Gastrocnemius medialis (tissue), 4 donors: ENCODE data around the gene FGFR4. TPM values are rescaled to one million over a fixed set of nuclear protein-coding genes. Genes with fewer than 3 reads are reported as not detected.
A peak's percentile ranks its signal among the peaks of the same experiment; 100 is the strongest.

Experiments
- ATAC-seq, 2 donors: fragments of 150-250 bp; one replicate each; pipeline ENCODE4 v1.9.1; 2016
- DNase-seq, 2 donors: peaks; one replicate each; pipeline ENCODE4 v3.0.0-alpha.2; 2019
- H3K27ac ChIP-seq, 4 donors: fragments of 200-600 bp; sonication (generic); 1 replicate in 1 of 4; 2 replicates in 3 of 4; pipeline ENCODE4 v1.5.1; 2016 to 2018; ENCODE audit warnings: mild to moderate bottlenecking in 2 of 4, moderate library complexity in 1 of 4
- H3K27me3 ChIP-seq, 3 donors: fragments of 200-600 bp; sonication (generic) in 2 of 3; 1 replicate in 1 of 3; 2 replicates in 2 of 3; pipeline versions ENCODE4 v1.5.1 to v1.6.0; 2016 to 2019; ENCODE audit warnings: mild to moderate bottlenecking in 1 of 3, moderate library complexity in 1 of 3
- H3K36me3 ChIP-seq, 2 donors: fragments of 200-600 bp; sonication (generic) in 1 of 2; one replicate each; pipeline ENCODE4 v1.5.1; 2017 to 2018
- H3K4me1 ChIP-seq, 2 donors: fragments of 200-600 bp; sonication (generic) in 1 of 2; one replicate each; pipeline ENCODE4 v1.5.1; 2016 to 2017; ENCODE audit warnings: mild to moderate bottlenecking in 2 of 2
- H3K4me3 ChIP-seq, 4 donors: fragments of 200-600 bp; sonication (generic) in 3 of 4; 1 replicate in 1 of 4; 2 replicates in 3 of 4; pipeline ENCODE4 v1.5.1; 2016 to 2019; ENCODE audit warnings: mild to moderate bottlenecking in 2 of 4
- H3K9me3 ChIP-seq, 3 donors: fragments of 200-600 bp; sonication (generic) in 2 of 3; 1 replicate in 1 of 3; 2 replicates in 2 of 3; pipeline ENCODE4 v1.5.1; 2016 to 2019
- POLR2A ChIP-seq, 2 donors: fragments of 450-650 bp; IDR thresholded peaks; one replicate each; pipeline ENCODE4 v1.6.1; 2017; ENCODE audit warnings: antibody characterized with exemption in 2 of 2, mild to moderate bottlenecking in 2 of 2, moderate library complexity in 2 of 2
- in situ Hi-C, 4 donors: fragments of 200-750 bp; cut with MboI; loops; one replicate each; pipeline versions ENCODE4 v1.15.0 to v1.8.0; 2017; ENCODE audit warnings: low sequenced_read_pairs in 4 of 4
- intact Hi-C: fragments of 100-400 bp; cut with DNase I; formaldehyde crosslinking; loops from one replicate; pipeline ENCODE4 v1.15.1; 2023; ENCODE audit warnings: low total_unique reads
- total RNA-seq, 4 donors: library from RNA; depleted of rRNA; stranded (reverse); fragments of >200 nt; gene quantifications; one replicate each; pipeline versions ENCODE4 v1.1.0 to v1.2.3, GENCODE V29; 2016
- TF ChIP-seq, protein P1 (sequence below), 5 experiments: fragments of 450-650 bp in 3 of 5; fragments of 200-600 bp in 2 of 5; sonication (generic) in 2 of 5; IDR thresholded peaks in 4 of 5; conservative IDR thresholded peaks in 1 of 5; 1 replicate in 4 of 5; 2 replicates in 1 of 5; pipeline ENCODE4 v1.5.1; 2016 to 2019; ENCODE audit warnings: antibody characterized with exemption in 5 of 5, mild to moderate bottlenecking in 3 of 5, moderate library complexity in 3 of 5

FGFR4 gene
- total RNA-seq, 4 donors from 2014 or later: 0.56 to 5.0 (median 2.5) TPM

DNA sequence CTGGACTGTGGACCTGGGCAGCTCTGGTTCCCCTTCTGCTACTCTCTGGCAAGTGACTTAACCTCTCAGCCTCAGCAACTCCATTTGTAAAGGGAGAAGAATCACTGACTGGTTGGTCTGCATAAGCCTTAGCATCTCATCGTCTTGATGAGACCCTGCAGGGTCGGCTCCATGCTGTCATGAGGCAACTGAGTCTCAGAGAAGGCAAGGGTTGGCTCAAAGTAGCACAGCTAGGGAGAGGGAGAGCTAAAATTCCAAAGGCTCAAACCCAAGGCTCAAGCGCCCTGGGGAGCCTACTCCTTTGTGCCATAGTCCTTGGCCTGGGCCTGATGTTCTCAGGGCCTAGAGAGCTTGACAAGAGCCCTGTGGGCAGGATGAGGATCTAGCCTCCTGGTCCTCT lies 4.5 kb downstream of the FGFR4 start:
- Histone ChIP-seq H3K27ac (no peak overlapping the region), H3K9me3 (no peaks in the 10 kb centered on the region), H3K4me1 (peaks cover 0 to 16% of the 10 kb centered on the region in 2 donors), H3K36me3 (no peaks in the 10 kb centered on the region), H3K27me3 (peaks cover 21 to 25% (median 23%) of the 10 kb centered on the region in 3 donors), H3K4me3 (no peak overlapping the region)
- no peak for DNase-seq
- TF ChIP-seq, protein P1, sequence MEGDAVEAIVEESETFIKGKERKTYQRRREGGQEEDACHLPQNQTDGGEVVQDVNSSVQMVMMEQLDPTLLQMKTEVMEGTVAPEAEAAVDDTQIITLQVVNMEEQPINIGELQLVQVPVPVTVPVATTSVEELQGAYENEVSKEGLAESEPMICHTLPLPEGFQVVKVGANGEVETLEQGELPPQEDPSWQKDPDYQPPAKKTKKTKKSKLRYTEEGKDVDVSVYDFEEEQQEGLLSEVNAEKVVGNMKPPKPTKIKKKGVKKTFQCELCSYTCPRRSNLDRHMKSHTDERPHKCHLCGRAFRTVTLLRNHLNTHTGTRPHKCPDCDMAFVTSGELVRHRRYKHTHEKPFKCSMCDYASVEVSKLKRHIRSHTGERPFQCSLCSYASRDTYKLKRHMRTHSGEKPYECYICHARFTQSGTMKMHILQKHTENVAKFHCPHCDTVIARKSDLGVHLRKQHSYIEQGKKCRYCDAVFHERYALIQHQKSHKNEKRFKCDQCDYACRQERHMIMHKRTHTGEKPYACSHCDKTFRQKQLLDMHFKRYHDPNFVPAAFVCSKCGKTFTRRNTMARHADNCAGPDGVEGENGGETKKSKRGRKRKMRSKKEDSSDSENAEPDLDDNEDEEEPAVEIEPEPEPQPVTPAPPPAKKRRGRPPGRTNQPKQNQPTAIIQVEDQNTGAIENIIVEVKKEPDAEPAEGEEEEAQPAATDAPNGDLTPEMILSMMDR (IDR thresholded peaks at IDR 0.05 in 4 of 5, conservative IDR thresholded peaks at IDR 0.05 in 1 of 5): no peak
- TF ChIP-seq POLR2A (IDR thresholded peaks at IDR 0.05): no peak
- in situ Hi-C loops: no loop called here
- intact Hi-C loops: no loop called here
- ATAC-seq: no peak

DNA sequence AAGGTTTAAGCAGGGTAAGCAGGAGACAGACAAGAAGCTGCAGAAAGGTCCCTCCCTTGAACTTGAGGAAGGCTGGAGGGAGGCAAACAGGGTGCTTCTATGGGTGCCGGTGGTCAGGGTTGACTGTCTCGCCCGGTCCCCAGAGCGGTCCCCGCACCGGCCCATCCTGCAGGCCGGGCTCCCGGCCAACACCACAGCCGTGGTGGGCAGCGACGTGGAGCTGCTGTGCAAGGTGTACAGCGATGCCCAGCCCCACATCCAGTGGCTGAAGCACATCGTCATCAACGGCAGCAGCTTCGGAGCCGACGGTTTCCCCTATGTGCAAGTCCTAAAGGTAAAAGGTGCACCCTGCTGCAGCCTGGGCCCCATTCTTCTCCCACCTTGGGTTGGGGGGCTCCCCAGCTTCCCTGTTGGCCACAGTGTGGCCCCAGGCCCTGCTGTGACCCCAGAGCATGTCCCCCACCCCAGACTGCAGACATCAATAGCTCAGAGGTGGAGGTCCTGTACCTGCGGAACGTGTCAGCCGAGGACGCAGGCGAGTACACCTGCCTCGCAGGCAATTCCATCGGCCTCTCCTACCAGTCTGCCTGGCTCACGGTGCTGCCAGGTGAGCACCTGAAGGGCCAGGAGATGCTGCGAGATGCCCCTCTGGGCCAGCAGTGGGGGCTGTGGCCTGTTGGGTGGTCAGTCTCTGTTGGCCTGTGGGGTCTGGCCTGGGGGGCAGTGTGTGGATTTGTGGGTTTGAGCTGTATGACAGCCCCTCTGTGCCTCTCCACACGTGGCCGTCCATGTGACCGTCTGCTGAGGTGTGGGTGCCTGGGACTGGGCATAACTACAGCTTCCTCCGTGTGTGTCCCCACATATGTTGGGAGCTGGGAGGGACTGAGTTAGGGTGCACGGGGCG lies 5.7 kb downstream of the FGFR4 start:
- Histone ChIP-seq H3K36me3 (no peaks in the 10 kb centered on the region), H3K9me3 (no peaks in the 10 kb centered on the region), H3K4me1 (peaks cover 0 to 10% of the 10 kb centered on the region in 2 donors), H3K27me3 (peaks cover 15 to 19% (median 15%) of the 10 kb centered on the region in 3 donors), H3K27ac (no peak overlapping the region), H3K4me3 (no peak overlapping the region)
- TF ChIP-seq, protein P1 (IDR thresholded peaks at IDR 0.05 in 4 of 5, conservative IDR thresholded peaks at IDR 0.05 in 1 of 5): no peak
- no peak for TF ChIP-seq POLR2A (IDR thresholded peaks at IDR 0.05)
- in situ Hi-C loops (no loop called here), intact Hi-C loops (no loop called here)
- DNase-seq: no peak
- no peak for ATAC-seq

DNA sequence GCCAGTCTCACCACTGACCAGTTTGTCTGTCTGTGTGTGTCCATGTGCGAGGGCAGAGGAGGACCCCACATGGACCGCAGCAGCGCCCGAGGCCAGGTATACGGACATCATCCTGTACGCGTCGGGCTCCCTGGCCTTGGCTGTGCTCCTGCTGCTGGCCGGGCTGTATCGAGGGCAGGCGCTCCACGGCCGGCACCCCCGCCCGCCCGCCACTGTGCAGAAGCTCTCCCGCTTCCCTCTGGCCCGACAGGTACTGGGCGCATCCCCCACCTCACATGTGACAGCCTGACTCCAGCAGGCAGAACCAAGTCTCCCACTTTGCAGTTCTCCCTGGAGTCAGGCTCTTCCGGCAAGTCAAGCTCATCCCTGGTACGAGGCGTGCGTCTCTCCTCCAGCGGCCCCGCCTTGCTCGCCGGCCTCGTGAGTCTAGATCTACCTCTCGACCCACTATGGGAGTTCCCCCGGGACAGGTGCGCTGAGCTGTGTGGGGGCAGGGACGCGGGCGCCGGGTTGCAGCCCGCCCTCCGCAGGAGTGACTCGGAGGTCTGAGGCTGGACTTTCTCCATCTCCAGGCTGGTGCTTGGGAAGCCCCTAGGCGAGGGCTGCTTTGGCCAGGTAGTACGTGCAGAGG lies 6.5 kb downstream of the FGFR4 start:
- Histone ChIP-seq H3K36me3 (no peaks in the 10 kb centered on the region), H3K9me3 (no peaks in the 10 kb centered on the region), H3K4me1 (peaks cover 0 to 10% of the 10 kb centered on the region in 2 donors), H3K4me3 (no peak overlapping the region), H3K27me3 (peaks cover 9 to 12% (median 11%) of the 10 kb centered on the region in 3 donors), H3K27ac (no peak overlapping the region)
- TF ChIP-seq POLR2A (IDR thresholded peaks at IDR 0.05): no peak
- TF ChIP-seq, protein P1 (IDR thresholded peaks at IDR 0.05 in 4 of 5, conservative IDR thresholded peaks at IDR 0.05 in 1 of 5): no peak
- in situ Hi-C loops (no loop called here), intact Hi-C loops (no loop called here)
- ATAC-seq (no peak), DNase-seq (no peak)

DNA sequence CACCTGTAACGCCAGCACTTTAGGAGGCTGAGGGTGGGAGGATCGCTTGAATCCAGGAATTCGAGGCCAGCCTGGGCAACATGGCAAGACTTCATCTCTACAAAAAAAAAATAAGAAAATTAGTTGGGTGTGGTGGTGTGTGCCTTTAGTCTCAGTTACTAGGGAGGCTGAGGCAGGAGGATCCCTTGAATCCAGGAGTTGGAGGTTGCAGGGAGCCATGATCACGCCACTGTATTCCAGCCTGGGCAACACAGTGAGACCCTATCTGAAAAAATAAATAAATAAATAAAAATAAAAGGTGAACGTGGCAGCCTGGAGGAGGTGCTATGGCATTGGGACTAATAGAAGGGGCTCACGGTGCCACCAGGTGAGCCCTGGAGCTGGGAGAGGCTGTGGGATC lies 7.1 kb downstream of the FGFR4 start:
- in situ Hi-C loops (no loop called here), intact Hi-C loops (no loop called here)
- peak overlapping the region in 1 of 4 donors; percentile 31 for H3K27ac ChIP-seq
- peaks cover 5 to 12% (median 6%) of the 10 kb centered on the region in 3 donors for H3K27me3 ChIP-seq
- no peak for ATAC-seq
- no peak for DNase-seq
- no peak overlapping the region for H3K4me3 ChIP-seq
- no peaks in the 10 kb centered on the region for H3K9me3 ChIP-seq
- H3K36me3 ChIP-seq: no peaks in the 10 kb centered on the region
- H3K4me1 ChIP-seq: peaks cover 0 to 9% of the 10 kb centered on the region in 2 donors
- no peak for TF ChIP-seq POLR2A (IDR thresholded peaks at IDR 0.05)
- TF ChIP-seq, protein P1 (IDR thresholded peaks at IDR 0.05 in 4 of 5, conservative IDR thresholded peaks at IDR 0.05 in 1 of 5): no peak
